ENCODE results near the gene KLF6. TPM values are rescaled to one million over a fixed set of nuclear protein-coding genes. Genes with fewer than 3 reads are reported as not detected.
"Not testable (repeated sequence)": the region's sequence is repeated elsewhere in the genome, so short reads cannot be mapped to it uniquely, and the experiment has no call there.

The KLF6 gene
- polyA plus RNA-seq, 3 donors = 45.5 to 58.0 (median 51.7) TPM

DNA sequence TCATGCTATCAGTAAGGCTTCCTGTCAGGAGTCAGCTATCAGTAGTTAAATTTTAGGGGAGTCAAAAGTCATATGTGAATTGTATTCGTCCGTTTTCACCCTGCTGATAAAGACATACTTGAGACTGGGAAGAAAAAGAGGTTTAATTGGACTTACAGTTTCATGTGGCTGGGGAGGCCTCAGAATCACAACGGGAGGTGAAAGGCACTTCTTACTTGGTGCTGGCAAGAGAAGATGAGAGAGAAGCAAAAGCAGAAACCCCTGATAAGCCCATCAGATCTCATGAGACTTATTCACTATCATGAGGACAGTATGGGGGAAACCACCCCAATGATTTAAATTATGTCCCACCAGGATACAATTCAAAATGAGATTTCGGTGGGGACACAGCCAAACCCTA, 47.1 kb downstream of the KLF6 start:
- no peak for DNase-seq (ENCODE audit: low read depth in 3 of 3, low spot score in 2 of 3)

DNA sequence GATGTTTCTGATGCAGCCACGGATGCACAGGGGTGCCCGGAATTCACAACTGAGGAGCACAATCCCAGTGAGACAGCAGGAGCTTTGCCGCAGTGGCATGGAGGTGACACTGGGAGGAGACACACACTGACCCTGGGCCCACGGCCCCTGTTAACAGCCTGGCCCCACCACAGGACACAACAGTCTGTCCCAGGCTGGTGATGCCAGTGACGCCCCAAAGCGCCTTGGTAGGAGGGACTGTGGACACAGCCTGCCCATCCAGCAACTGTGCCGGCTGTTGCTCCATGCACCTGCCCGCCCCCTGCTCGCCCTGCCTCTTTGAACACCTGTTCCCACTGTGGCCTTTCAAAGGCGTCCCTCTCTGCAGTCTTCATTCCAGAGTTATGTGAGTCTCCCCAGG, 49.8 kb downstream of the KLF6 start:
- DNase-seq (ENCODE audit: low read depth in 3 of 3, low spot score in 2 of 3) = no peak

DNA sequence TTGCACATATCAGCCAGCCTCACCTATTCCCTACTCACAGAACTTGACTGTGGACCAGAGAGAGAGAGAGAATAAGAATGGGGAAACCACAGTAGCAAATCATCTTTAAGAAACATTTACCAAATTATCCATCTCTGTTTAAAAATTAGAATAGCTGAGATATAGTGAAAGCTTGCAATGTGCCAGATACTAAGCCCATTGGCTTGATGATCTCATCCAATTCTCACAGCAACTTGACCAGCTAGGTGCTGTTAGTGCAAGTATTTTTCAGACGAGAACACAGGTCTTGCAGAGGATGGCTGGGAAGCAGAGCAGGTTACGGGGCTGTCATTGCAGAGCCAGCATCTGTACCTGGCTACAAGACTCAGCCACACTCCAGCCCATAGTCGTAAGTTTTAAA, 50.9 kb downstream of the KLF6 start:
- DNase-seq (ENCODE audit: low read depth in 3 of 3, low spot score in 2 of 3) = no peak

DNA sequence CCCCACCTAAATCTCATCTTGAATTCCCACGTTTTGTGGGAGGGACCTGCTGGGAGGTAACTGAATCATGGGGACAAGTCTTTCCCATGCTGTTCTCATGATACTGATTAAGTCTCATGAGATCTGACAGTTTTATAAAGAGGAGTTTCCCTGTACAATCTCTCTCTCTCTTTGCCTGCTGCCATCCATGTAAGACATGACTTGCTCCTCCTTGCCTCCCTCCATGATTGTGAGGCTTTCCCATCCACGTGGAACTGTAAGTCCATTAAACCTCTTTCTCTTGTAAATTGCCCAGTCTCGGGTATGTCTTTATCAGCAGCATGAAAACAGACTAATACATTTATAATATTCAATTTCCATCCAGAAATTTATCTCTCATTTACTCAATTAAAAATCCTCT, 52.8 kb downstream of the KLF6 start:
- not testable (repeated sequence) for DNase-seq (ENCODE audit: low read depth in 3 of 3, low spot score in 2 of 3)

DNA sequence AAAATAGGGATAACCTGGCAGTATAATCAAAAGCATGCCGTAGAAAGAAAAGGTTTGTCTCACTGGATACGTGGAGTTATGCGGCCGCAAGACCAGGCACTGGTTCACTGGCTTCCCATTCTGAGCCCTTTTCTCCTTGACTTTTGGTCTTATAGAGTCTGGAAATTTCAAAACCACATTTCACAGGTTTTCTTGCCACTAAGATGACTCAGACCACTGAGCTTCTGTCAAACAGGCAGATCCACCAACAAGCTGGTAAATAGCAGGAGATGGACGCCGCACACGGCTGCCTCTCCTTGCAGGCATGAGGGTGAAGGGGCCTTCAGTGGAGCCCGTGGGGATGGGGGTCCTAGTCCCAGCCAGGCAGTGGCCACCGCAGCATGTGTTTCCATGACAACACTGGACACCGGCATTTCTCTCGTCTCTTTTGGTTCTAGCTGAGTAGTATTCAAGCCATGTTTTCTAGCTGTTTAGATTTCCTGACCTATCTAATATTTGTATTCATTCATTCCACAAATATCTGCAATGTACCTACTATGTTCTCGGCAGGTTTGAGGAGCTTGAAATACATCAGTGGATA, 55.5 kb downstream of the KLF6 start:
- no peak for DNase-seq (ENCODE audit: low read depth in 3 of 3, low spot score in 2 of 3)

DNA sequence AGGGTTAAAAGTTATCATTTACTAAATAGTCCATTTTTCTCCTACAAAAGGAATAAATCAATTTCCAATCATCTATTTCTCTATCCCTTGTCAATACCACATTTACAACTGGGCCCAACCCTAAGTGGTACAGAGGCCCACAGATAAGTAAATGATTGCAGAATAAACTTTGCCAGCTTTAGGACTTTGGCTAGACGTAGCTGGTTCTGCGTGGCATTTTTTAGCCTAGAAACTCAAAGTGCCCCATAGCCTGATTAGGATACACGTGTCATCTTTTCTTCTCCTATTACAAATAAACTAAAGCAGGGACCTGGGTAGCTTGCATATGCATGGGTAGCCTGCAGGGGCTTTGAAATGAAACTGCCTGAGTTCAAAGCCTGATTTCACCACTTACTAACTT, 56.4 kb downstream of the KLF6 start:
- no peak for DNase-seq (ENCODE audit: low read depth in 3 of 3, low spot score in 2 of 3)

DNA sequence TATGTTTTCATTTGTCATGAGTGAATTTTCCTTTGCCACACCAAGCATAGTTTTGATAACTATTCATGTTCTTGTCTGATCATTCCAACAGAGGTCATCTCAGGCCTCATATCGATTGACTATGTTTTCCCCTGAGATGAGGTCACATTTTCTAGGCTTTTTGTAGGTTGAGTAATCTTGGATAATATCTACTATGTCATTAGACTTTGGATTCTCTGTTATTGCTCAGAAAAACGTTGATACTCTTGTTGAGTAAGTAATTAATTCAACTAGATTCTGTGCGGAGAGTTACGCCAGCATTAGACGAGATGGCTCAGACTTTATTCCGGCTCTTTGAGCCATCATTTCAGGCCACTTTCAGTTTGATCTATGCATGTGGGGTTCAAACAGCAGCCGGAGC, 57.7 kb downstream of the KLF6 start:
- no peak for DNase-seq (ENCODE audit: low read depth in 3 of 3, low spot score in 2 of 3)
